IPS DF 6.9 (cell line): ENCODE measurements around the gene HOXC4.
A peak's percentile ranks its signal among the peaks of the same experiment; 100 is the strongest.

Experiments used
- DNase-seq: peaks from one replicate; pipeline ENCODE4 v3.0.0-alpha.2; 2013; ENCODE audit warnings: low read depth, low spot score
- H3K27ac ChIP-seq: one replicate; pipeline ENCODE4 v1.5.1; 2013; ENCODE audit warnings: low read length, control low read depth
- H3K27me3 ChIP-seq: 2 replicates; pipeline ENCODE4 v1.6.1; 2013; ENCODE audit warnings: mild to moderate bottlenecking, low read length; ENCODE audit not compliant: control insufficient read depth, insufficient read depth
- H3K36me3 ChIP-seq: 2 replicates; pipeline ENCODE4 v1.6.1; 2013; ENCODE audit warnings: low read length; ENCODE audit not compliant: control insufficient read depth, insufficient read depth
- H3K4me1 ChIP-seq: 2 replicates; pipeline ENCODE4 v1.6.1; 2013; ENCODE audit warnings: low read length; ENCODE audit not compliant: control insufficient read depth, insufficient read depth
- H3K4me3 ChIP-seq: 2 replicates; pipeline ENCODE4 v1.5.1; 2013; ENCODE audit warnings: mild to moderate bottlenecking, low read length
- H3K9me3 ChIP-seq: 2 replicates; pipeline ENCODE4 v1.6.1; 2013; ENCODE audit warnings: low read length, inconsistent platforms; ENCODE audit not compliant: control insufficient read depth, insufficient read depth
- WGBS: extraction: QIAGEN DNeasy Blood & Tissue Kit; methylation state at CpG from one replicate; pipeline ENCODE4 v1.1.7; 2013; ENCODE audit warnings: mixed read lengths, missing lambda C conversion rate; ENCODE audit not compliant: insufficient read length, insufficient coverage; 5-methylcytosine and 5-hydroxymethylcytosine counted together

The HOXC4 gene

DNA sequence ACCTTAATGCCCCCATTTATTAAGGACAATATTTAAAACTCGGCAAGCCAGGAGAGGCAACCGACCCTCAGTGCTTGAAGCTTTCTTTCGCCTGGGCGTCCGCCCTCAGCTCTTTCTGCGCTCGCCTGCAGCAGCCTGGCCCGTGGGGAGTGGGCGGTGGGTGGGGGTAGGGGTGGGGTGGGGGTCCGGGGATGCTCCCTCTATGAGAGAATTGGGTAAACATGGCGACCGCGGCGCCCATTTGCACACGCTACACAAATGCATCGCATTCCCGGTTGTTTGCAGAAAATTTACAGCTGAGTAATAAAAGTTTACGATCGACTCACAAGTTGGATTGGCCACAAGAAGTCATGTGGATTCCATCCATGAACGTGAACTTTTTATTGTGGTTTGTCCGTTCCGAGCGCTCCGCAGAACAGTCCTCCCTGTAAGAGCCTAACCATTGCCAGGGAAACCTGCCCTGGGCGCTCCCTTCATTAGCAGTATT, 37.1 kb upstream of the HOXC4 start:
- 0 out of 2 replicates have a peak, but pooled peaks cover 2% of the 10 kb centered on the region for H3K4me1 ChIP-seq

DNA sequence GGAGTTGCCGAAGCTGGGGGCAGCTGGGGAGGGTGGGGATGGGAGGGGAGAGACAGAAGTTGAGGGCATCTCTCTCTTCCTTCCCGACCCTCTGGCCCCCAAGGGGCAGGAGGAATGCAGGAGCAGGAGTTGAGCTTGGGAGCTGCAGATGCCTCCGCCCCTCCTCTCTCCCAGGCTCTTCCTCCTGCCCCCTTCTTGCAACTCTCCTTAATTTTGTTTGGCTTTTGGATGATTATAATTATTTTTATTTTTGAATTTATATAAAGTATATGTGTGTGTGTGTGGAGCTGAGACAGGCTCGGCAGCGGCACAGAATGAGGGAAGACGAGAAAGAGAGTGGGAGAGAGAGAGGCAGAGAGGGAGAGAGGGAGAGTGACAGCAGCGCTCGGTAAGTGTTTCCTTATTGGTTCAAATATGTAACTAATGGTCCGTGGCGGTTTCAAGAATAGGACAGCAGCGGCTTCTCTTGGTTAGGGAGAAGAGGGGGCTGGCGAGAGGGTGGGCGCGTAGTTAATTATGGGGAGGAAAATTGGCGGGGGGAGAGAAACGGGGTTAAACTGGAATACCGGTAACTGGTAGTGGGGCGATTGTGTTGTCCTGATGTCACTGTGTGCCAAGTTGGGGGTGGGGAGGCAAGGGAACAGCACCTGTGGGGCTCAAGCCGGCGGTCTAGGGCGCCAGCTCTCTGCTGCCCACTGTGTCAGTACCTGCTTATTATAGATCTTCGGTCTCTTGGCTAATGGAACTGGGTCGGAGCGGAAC, 36.4 kb upstream of the HOXC4 start:
- Histone ChIP-seq H3K27me3 (peaks cover 91% of the 10 kb centered on the region), H3K4me3 (no peak overlapping the region), H3K9me3 (no peaks in the 10 kb centered on the region), H3K27ac (no peak overlapping the region), H3K36me3 (no peaks in the 10 kb centered on the region), H3K4me1 (0 out of 2 replicates have a peak, but pooled peaks cover 2% of the 10 kb centered on the region)
- no peak for DNase-seq
- WGBS: no CpG with 5 or more reads among the region's 24 CpGs

More for the DNA sequence above, 37.1 kb upstream of the HOXC4 start:
- no peak for DNase-seq
- Histone ChIP-seq H3K36me3 (no peaks in the 10 kb centered on the region), H3K9me3 (no peaks in the 10 kb centered on the region), H3K27ac (no peak overlapping the region), H3K4me3 (no peak overlapping the region), H3K27me3 (peaks cover 88% of the 10 kb centered on the region)
- WGBS: no CpG with 5 or more reads among the region's 25 CpGs

DNA sequence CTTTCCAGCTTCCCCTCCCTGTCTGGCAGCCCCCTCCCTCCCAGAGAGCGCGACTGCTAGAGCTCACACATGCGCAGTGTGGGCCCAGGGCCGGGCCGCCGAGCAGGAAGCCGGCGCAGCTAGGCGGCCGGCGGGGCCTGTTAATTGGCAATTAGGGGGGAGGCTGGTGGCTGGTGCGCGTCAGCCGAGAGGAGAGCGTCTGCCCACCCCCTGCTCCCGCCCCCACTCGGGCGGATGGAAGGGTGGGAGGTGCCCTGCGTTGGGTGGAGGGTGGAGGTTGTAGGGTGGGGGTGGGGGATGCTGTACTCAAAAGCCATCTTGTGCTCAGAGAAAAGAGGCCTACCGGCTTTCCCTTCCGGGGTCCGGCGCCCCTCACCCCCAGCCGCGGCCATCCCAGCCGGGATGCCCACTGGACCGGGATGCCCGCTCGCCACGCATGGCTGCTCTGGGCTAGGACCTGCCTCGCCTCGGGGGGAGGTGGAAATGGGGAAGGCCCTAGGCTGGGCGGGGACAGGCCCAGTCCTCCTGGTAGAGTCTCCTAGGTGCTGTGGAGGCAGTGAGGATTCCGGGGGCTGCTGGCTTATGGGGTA, 35.7 kb upstream of the HOXC4 start:
- WGBS: no CpG with 5 or more reads among the region's 34 CpGs
- Histone ChIP-seq H3K4me3 (peak overlapping the region; percentile 12; the same call in 1 of the 2 replicates), H3K36me3 (no peaks in the 10 kb centered on the region), H3K4me1 (0 out of 2 replicates have a peak, but pooled peaks cover 2% of the 10 kb centered on the region), H3K9me3 (no peaks in the 10 kb centered on the region), H3K27me3 (peaks cover 90% of the 10 kb centered on the region), H3K27ac (no peak overlapping the region)
- no peak for DNase-seq

DNA sequence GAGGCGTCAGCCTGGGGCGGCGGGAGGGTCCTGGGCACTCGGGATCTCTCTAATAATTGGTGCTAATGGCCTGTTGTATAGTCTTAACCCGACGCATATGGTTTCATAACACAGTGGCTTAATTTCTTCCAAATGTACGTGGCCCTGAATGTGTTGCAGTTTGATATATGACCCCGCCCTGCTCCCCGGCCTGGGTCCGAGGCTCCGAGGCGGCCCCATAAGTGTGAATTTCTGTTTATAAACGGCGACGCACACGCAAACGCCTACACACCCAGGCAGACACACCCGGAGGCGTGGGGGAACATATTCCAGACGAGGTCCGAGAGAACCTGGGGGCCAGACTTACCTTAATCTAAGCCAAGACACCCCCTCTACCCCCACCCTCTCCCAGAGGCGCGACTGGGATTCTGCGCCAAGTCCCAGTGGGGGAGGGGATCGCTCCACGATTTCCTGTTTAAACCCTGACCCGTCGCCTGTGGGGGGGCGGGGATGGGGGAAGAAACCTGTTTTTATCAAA, 35.1 kb upstream of the HOXC4 start:
- H3K27ac ChIP-seq: no peak overlapping the region

DNA sequence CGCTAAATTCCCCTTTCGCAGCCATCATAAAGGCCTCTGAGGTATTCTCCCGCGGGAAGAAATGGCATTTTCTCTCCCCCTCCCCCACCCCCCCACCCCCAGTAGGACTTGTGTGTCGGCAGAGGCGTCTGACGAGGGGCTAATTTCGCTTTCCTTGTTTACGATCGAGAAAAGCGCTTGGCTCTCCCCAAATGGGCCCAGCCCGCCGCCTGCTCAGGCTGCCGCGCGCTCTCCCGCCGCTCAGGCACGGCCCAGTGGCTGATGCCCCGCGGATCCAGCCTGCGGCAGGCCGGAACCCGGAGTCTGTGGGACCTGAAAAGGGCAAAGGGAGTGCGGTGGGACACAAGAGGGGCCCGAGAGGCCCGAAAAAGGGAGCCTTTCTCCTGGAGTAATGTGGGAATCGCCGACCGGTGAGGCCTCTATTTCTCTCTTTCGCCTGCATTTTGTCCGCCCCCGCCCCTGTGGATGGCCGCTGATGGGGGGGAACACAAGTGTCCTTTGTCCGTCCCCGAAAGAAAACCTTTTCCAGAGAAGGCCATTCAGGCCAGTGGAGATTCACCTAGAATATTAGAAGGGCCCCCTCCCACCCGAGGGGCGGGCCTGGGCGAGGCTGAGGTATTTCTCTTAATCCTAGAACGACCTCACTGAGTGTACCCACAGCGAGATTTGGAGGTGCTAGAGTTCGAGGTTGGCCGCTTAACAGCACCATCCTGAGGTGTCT, 34.4 kb upstream of the HOXC4 start:
- H3K4me3 ChIP-seq: no peak overlapping the region
- no peak for DNase-seq
- no peaks in the 10 kb centered on the region for H3K36me3 ChIP-seq
- no peaks in the 10 kb centered on the region for H3K9me3 ChIP-seq
- no peak overlapping the region for H3K27ac ChIP-seq
- 0 out of 2 replicates have a peak, but pooled peaks cover 2% of the 10 kb centered on the region for H3K4me1 ChIP-seq
- WGBS: no CpG with 5 or more reads among the region's 43 CpGs
- peaks cover 91% of the 10 kb centered on the region for H3K27me3 ChIP-seq

More for the DNA sequence above, 35.1 kb upstream of the HOXC4 start:
- no peaks in the 10 kb centered on the region for H3K36me3 ChIP-seq
- no CpG with 5 or more reads among the region's 29 CpGs for WGBS
- H3K9me3 ChIP-seq: no peaks in the 10 kb centered on the region
- peaks cover 90% of the 10 kb centered on the region for H3K27me3 ChIP-seq
- H3K4me3 ChIP-seq: no peak overlapping the region
- H3K4me1 ChIP-seq: 0 out of 2 replicates have a peak, but pooled peaks cover 2% of the 10 kb centered on the region
- no peak for DNase-seq

DNA sequence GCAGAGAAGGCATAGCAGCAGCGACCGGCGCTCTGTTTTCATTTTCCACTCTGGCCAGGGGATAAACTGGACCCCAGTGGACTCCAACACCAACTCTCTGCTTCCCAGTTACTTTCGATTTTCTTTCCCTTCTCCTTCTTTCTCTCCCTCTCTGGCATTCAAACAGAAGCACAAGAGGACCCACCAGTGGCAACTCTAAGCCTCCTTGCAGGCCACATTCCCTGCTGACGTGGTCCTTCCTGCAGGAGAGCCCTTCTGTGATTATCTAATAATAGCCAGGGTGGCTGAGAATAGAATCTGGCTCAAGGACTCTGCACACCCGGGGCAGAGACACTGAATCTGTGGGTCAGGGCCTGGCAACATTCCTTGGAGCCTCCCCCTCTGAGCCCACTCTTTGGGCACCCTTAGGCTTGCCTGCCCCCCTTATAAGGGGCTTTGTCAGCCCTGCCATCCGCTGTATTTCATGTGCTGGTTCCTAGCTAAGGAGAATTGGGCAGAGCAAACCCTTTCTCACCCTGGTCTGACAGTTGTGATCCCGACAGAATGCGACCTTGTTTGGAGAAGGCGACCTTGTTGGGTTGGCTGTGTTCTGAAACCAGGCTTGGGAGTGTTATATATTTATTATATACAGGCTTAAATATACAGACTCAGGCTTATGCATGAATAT, 33.6 kb upstream of the HOXC4 start:
- no peaks in the 10 kb centered on the region for H3K36me3 ChIP-seq
- DNase-seq: no peak
- no peak overlapping the region for H3K27ac ChIP-seq
- WGBS: no CpG with 5 or more reads among the region's 10 CpGs
- H3K27me3 ChIP-seq: peaks cover 91% of the 10 kb centered on the region
- no peak overlapping the region for H3K4me3 ChIP-seq
- H3K4me1 ChIP-seq: 0 out of 2 replicates have a peak, but pooled peaks cover 2% of the 10 kb centered on the region
- no peaks in the 10 kb centered on the region for H3K9me3 ChIP-seq

DNA sequence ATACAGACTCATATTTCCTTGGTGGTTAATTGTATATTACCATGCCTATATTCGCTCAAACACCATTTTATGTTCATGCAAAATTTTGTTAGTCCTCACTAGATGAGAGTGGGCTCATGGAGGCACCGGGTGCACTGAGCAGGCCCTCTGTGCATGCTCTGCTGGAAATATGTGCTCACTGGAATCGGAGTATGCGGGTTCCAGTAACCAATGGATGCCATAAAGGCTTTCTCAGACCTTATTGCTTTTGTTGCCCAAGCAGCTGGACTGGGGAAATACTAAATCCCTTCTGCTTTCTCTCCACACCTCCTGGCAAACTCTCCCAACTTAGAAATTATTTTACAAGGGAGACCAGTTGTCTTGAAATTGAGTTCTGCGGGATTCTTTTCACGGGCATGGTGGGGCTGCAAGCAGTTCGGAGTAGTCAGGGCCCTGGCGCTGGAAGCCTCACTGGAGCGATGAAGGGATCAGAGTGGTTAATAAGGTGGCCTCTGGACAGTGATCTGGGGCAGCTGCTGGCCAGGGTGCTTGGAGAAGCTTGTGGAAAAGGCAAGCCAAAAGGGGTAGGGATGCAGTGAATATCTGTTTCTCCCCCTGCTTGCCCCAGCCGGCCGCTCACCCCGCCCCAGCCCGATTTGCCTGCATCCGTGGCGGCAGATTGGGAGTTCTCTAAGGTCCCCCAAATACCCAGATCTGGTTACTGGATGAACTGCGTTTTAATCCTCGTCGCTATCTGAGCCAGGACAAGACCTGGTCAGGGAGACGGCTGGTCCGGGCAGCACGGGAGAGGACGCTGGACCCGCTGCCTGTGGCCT, 32.8 kb upstream of the HOXC4 start:
- Histone ChIP-seq H3K27ac (no peak overlapping the region), H3K27me3 (peaks cover 90% of the 10 kb centered on the region), H3K36me3 (no peaks in the 10 kb centered on the region), H3K4me3 (no peak overlapping the region), H3K4me1 (0 out of 2 replicates have a peak, but pooled peaks cover 2% of the 10 kb centered on the region), H3K9me3 (no peaks in the 10 kb centered on the region)
- WGBS: no CpG with 5 or more reads among the region's 23 CpGs
- no peak for DNase-seq

DNA sequence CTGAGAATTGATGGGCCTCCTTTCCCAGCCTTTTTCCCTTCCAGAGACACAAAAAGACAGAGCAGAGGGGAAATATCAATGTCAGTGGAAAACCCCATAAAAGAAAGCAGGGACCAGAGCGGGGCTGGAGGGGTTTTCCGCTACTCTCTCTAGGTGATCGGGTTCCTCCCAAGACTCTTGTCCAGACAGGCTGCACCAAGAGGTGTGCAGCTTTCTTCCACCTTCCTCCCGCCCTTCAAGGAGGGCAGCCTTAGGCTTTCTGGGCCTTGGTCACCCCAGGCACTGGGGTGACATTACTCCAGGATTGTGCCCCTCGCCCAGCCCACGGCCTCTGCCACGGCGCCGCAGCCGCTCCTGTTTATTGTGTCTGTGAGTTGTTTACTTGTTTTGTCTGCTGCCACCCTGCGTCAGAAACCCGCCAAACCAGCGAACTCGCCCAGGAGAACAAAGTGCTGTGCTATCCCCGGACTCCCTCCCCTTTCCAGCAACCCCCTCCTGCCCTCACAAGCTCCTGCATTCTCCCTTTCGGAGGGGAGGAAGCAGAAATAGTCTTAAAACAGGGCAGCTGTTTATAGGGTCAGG, 32.1 kb upstream of the HOXC4 start:
- H3K27me3 ChIP-seq: peaks cover 91% of the 10 kb centered on the region

More for the DNA sequence above, 32.1 kb upstream of the HOXC4 start:
- H3K4me3 ChIP-seq: no peak overlapping the region
- 0 out of 2 replicates have a peak, but pooled peaks cover 2% of the 10 kb centered on the region for H3K4me1 ChIP-seq
- no peaks in the 10 kb centered on the region for H3K9me3 ChIP-seq
- no peak overlapping the region for H3K27ac ChIP-seq
- no peaks in the 10 kb centered on the region for H3K36me3 ChIP-seq
- whole genome bisulfite sequencing: no CpG with 5 or more reads among the region's 16 CpGs
- no peak for DNase-seq
